Measurements from ENCODE around the gene HMOX1.

The HMOX1 gene

DNA sequence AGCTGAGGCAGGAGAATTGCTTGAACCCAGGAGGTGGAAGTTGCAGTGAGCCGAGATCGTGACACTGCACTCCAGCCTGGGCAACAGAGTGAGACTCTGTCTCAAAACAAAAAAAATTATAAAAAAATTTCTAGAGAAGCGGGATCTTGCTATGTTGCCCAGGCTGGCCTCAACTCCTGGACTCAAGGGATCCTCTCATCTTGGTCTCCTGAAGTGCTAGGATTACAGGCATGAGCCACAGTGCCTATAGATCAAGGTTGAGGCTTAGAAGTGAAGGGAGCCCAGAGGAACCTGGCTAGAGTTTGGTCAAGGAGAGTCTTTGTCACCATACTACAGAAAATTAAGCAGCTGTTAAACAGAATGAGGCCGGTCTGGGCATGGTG lies 17.7 kb downstream of the HMOX1 start:
- TF ChIP-seq, protein P1, sequence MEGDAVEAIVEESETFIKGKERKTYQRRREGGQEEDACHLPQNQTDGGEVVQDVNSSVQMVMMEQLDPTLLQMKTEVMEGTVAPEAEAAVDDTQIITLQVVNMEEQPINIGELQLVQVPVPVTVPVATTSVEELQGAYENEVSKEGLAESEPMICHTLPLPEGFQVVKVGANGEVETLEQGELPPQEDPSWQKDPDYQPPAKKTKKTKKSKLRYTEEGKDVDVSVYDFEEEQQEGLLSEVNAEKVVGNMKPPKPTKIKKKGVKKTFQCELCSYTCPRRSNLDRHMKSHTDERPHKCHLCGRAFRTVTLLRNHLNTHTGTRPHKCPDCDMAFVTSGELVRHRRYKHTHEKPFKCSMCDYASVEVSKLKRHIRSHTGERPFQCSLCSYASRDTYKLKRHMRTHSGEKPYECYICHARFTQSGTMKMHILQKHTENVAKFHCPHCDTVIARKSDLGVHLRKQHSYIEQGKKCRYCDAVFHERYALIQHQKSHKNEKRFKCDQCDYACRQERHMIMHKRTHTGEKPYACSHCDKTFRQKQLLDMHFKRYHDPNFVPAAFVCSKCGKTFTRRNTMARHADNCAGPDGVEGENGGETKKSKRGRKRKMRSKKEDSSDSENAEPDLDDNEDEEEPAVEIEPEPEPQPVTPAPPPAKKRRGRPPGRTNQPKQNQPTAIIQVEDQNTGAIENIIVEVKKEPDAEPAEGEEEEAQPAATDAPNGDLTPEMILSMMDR (IDR thresholded peaks at IDR 0.05; ENCODE audit: insufficient read depth, low read depth, low read length, missing control alignments): no peak
- no peak overlapping the region for H3K4me3 ChIP-seq (ENCODE audit: low read length)
- no peak for DNase-seq (ENCODE audit: low read depth)

DNA sequence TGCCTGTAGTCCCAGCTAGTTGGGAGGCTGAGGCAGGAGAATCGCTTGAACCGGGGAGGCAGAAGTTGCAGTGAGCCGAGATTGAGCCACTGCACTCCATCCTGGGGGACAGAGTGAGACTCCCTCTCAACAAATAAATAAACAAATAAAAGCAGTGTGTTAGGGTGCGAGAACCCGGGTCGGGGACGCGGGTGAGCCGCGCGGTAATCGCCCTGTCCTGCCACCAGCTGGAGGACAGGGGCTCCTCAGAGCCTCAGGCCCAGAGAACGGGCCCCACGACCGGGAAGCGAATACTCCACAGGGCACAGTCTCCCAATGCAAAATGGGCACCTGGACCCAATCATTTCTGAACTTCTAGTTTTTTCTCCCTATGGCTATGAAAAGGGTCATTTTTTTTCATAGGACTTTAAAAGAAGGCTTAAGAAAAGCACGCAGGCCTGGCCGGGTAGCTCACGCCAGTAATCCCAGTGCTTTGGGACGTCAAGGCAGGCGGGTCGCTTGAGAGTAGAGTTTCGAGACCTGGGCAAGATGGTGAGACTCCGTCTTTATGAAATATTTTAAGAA lies 18.3 kb downstream of the HMOX1 start:
- no peak for DNase-seq (ENCODE audit: low read depth)

DNA sequence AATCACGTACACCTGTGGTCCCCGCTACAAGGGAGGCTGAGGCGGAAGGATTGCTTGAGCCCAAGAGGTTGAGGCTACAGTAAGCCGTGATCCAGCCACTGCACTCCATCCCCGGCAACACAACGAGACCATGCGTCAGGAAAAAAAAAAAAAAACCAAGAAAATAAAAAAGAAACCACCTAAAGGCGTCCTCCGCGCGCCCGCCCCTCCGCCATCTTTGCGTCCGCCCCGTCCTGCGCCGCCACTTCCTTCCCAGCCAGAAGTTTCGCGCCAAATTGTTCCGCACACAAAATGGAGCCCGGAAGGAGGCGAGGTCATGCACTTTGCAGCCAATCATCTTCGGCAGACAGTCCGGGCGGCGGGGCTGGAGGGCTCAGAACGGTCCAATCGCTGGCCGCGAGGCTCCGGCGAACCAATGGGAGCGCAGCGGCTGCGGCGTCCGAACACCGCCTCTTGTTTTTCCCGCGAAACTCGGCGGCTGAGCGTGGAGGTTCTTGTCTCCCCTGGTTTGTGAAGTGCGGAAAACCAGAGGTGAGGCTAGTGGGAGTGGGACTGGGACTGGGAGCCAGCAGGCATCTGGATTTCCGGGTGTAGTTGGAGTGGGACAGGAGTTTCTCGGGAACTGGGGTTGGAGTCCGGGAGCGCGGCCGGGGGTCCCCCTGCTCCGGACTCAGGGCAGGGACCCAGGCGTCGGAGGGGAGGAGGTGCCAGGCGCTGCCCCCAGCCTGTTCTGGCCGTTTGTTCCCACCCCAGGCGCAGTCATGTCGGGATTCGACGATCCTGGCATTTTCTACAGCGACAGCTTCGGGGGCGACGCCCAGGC lies 19.0 kb downstream of the HMOX1 start, which contains the start of gene MCM5:
Gene MCM5 (plus strand): TSS at position 463 of the 823 bp plus-strand sequence. CDS start 299 bp downstream, at position 762.
- TF ChIP-seq, protein P1 (IDR thresholded peaks at IDR 0.05; ENCODE audit: insufficient read depth, low read depth, low read length, missing control alignments): no peak
- peak within 1 kb of the TSS; percentile 89 for H3K4me3 ChIP-seq (ENCODE audit: low read length)
- DNase-seq (ENCODE audit: low read depth): peak; percentile 98

More for the DNA sequence above, 18.3 kb downstream of the HMOX1 start:
- TF ChIP-seq, protein P1 (IDR thresholded peaks at IDR 0.05; ENCODE audit: insufficient read depth, low read depth, low read length, missing control alignments): no peak
- peak overlapping the region; percentile 89 for H3K4me3 ChIP-seq (ENCODE audit: low read length)

DNA sequence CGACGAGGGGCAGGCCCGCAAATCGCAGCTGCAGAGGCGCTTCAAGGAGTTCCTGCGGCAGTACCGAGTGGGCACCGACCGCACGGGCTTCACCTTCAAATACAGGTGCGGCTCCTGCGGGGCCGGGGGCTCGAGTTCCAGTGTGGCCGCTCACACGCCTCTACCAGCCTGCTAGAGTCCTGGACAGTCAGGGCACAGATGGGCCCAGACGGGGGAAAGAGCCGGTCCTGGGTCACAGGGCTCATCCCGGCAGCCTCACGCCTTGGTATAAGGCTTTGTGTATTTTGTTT lies 19.6 kb downstream of the HMOX1 start:
- DNase-seq (ENCODE audit: low read depth): peak; percentile 9
- H3K4me3 ChIP-seq (ENCODE audit: low read length): peak overlapping the region; percentile 89
- TF ChIP-seq, protein P1 (IDR thresholded peaks at IDR 0.05; ENCODE audit: insufficient read depth, low read depth, low read length, missing control alignments): no peak

DNA sequence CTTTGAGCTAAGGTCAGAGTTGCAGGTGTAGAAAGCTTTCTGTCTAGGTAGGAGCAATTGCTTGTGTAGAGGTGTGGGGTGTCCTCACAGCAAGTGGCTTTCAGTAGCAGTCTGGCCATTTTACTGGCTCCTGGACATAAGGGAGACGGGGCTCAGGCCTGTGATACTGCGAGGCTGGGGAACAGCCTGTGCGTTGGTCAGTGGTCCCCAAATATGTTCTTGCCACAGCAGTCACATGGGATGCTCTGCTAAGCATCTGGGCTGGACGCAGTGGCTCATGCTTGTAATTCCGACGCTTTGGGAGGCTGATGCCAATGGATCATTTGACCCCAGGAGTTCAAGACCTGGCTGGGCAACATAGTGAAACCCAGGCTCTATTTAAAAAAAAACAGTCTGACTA lies 21.0 kb downstream of the HMOX1 start:
- TF ChIP-seq, protein P1 (IDR thresholded peaks at IDR 0.05; ENCODE audit: insufficient read depth, low read depth, low read length, missing control alignments): no peak
- DNase-seq (ENCODE audit: low read depth): no peak
- H3K4me3 ChIP-seq (ENCODE audit: low read length): no peak overlapping the region

DNA sequence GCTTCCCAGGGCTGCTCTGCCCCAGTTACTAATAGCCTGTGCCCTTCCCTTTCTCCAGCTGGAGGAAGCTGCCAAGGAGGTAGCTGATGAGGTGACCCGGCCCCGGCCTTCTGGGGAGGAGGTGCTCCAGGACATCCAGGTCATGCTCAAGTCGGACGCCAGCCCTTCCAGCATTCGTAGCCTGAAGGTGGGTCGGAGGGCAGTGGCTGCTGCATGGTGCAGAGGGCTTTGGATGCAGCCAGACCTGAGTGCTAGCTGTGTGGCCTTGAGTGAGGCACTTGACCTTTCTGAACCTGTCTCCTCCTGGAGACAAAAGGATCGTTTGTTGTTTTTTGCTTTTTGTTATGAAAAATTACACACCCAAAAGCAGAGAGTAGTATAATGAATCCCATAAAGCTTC lies 22.5 kb downstream of the HMOX1 start:
- no peak overlapping the region for H3K4me3 ChIP-seq (ENCODE audit: low read length)
- TF ChIP-seq, protein P1 (IDR thresholded peaks at IDR 0.05; ENCODE audit: insufficient read depth, low read depth, low read length, missing control alignments): no peak
- no peak for DNase-seq (ENCODE audit: low read depth)
